Prostate gland (tissue), 1 donor: ENCODE data around the gene ZSWIM6.

Experiments
- POLR2A ChIP-seq: fragments of 450-650 bp; IDR thresholded peaks from one replicate; pipeline ENCODE4 v1.6.1; 2016; ENCODE audit warnings: antibody characterized with exemption, mild to moderate bottlenecking
- POLR2AphosphoS5 ChIP-seq: sonication (generic); formaldehyde crosslinking; IDR thresholded peaks from one replicate; pipeline ENCODE4 v1.6.1; 2017; ENCODE audit warnings: antibody characterized with exemption

DNA sequence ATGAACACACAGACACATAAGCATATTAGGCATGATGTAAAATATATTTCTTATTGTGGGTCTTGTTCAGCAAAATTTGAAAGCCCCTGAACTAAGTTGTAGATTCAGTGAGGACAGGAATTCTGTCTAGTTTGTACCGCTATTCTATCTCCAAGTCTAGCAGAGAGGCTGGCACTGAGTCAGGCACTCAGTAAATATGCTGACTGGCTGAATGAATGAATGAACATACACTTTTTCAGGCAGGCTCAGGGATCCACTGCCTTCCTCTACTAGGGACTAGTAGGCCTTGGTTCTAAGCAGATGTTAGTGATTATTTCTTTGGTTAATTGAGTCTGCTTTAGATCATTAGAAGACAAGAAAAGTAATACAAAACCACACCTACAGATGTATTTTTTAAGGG lies 157.5 kb downstream of the ZSWIM6 start:
- TF ChIP-seq POLR2A (no peak), POLR2AphosphoS5 (no peak)
